Fibroblast of mammary gland (primary cell): ENCODE measurements around the gene TRERF1.

Source experiments
- DNase-seq: peaks from one replicate; pipeline ENCODE4 v3.0.0-alpha.2; 2010; ENCODE audit warnings: low read depth
- H3K4me3 ChIP-seq: 2 replicates; pipeline ENCODE4 v1.5.1; 2011; ENCODE audit warnings: low read depth, mild to moderate bottlenecking, low read length, moderate library complexity; ENCODE audit not compliant: control insufficient read depth
- TF ChIP-seq, protein P1 (sequence below): conservative IDR thresholded peaks from 2 replicates; pipeline ENCODE4 v1.5.1; 2011; ENCODE audit warnings: low read depth, low read length, inconsistent platforms; ENCODE audit not compliant: control insufficient read depth, insufficient read depth

TRERF1 gene

GRCh38 chr6:42225419-42225818, 226.3 kb downstream of the TRERF1 start:
- no peak overlapping the region for H3K4me3 ChIP-seq
- TF ChIP-seq, protein P1, sequence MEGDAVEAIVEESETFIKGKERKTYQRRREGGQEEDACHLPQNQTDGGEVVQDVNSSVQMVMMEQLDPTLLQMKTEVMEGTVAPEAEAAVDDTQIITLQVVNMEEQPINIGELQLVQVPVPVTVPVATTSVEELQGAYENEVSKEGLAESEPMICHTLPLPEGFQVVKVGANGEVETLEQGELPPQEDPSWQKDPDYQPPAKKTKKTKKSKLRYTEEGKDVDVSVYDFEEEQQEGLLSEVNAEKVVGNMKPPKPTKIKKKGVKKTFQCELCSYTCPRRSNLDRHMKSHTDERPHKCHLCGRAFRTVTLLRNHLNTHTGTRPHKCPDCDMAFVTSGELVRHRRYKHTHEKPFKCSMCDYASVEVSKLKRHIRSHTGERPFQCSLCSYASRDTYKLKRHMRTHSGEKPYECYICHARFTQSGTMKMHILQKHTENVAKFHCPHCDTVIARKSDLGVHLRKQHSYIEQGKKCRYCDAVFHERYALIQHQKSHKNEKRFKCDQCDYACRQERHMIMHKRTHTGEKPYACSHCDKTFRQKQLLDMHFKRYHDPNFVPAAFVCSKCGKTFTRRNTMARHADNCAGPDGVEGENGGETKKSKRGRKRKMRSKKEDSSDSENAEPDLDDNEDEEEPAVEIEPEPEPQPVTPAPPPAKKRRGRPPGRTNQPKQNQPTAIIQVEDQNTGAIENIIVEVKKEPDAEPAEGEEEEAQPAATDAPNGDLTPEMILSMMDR = no peak
- no peak for DNase-seq

DNA sequence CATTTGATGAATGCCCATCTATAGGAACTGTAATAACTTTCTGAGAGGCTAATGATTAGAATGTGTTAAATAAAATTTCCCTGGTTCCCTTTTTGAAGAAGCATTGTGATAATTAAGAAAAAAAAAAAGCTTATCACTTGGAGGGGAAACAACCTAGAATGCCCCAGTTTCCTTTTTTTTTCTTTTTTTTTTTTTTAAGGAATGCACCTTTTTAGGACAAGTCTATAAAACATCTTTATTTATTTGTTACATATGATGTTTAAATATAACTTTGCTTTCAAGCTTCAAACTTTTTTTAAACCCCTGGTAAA, 226.7 kb downstream of the TRERF1 start:
- no peak for DNase-seq
- TF ChIP-seq, protein P1 = no peak
- H3K4me3 ChIP-seq = no peak overlapping the region

- peak; percentile 97 for DNase-seq
- H3K4me3 ChIP-seq = peak overlapping the region; percentile 9
- TF ChIP-seq, protein P1 = no peak
These were observed 227.3 kb downstream of the TRERF1 start for GRCh38 chr6:42224222-42225028.

GRCh38 chr6:42222448-42222847, 229.3 kb downstream of the TRERF1 start:
- H3K4me3 ChIP-seq = no peak overlapping the region
- no peak for DNase-seq
- TF ChIP-seq, protein P1 = no peak

GRCh38 chr6:42221546-42221945, 230.2 kb downstream of the TRERF1 start:
- TF ChIP-seq, protein P1 = no peak
- H3K4me3 ChIP-seq = no peak overlapping the region
- DNase-seq = no peak

DNA sequence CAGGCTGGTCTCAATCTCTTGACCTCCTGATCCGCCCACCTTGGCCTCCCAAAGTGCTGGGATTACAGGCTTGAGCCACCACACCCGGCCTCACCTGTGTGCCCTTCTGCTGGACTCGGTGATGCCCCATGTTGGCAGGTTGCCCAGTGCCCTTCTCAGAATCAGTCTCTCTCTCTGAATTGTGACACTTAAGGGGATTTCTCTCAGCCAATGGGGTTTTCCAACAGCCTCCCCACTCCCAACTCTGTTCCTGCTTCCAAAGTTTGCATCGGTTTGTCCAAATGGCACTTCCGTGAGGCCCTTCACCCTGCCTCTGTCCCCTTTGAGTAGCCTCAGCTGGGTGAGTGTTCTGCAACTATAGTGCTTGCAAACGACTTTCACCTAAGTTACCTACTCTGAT, 230.9 kb downstream of the TRERF1 start:
- DNase-seq = no peak
- TF ChIP-seq, protein P1 = no peak

More for the DNA sequence above, 230.9 kb downstream of the TRERF1 start:
- H3K4me3 ChIP-seq = no peak overlapping the region
